Activated naive CD8-positive, alpha-beta T cell treated with anti-CD3 and anti-CD28 coated beads, Interleukin-2, amount 10 ng/mL, durations not matched to agents 7 days and 5 days (primary cell): ENCODE results near the gene GM2A. TPM values are rescaled to one million over a fixed set of nuclear protein-coding genes. Genes with fewer than 3 reads are reported as not detected.
A peak's percentile ranks its signal among the peaks of the same experiment; 100 is the strongest.

ENCODE experiments used
- ATAC-seq: fragments of 150-1000 bp; cut with Tn5 transposase; one replicate; pipeline ENCODE4 v1.10.0; 2021; ENCODE audit warnings: low read depth, moderate library complexity
- POLR2A ChIA-PET: fragments of 350-600 bp; sonication (Branson Sonifier 250); formaldehyde crosslinking; loops from one replicate; lab custom pipeline; 2021; ENCODE audit warnings: antibody characterized with exemption; lab: Charles Lee
- DNase-seq: peaks from one replicate; pipeline ENCODE4 v3.0.0; 2021
- H3K27ac Mint-ChIP-seq: one replicate; pipeline ENCODE4 v1.8.0; 2022; ENCODE audit warnings: mild to moderate bottlenecking, mixed read lengths
- H3K27me3 Mint-ChIP-seq: one replicate; pipeline ENCODE4 v1.8.0; 2022; ENCODE audit warnings: mild to moderate bottlenecking, moderate library complexity, mixed read lengths
- H3K36me3 Mint-ChIP-seq: one replicate; pipeline ENCODE4 v1.8.0; 2021; ENCODE audit warnings: mild to moderate bottlenecking, mixed read lengths
- H3K4me1 Mint-ChIP-seq: one replicate; pipeline ENCODE4 v1.8.0; 2021; ENCODE audit warnings: mixed read lengths
- H3K4me3 Mint-ChIP-seq: one replicate; pipeline ENCODE4 v1.8.0; 2022; ENCODE audit warnings: mild to moderate bottlenecking, moderate library complexity, mixed read lengths
- H3K9me3 Mint-ChIP-seq: one replicate; pipeline ENCODE4 v1.8.0; 2021; ENCODE audit warnings: mixed read lengths
- total RNA-seq, 2 experiments: library from RNA; stranded (reverse); gene quantifications; one replicate each; pipeline ENCODE4 v1.2.3, GENCODE V29; 2021

GM2A gene
- 10 to 100 TPM; 19.3 to 20.6 TPM for total RNA-seq

GRCh38 chr5:151252762-151253604 is at the start of gene GM2A:
Gene GM2A (plus strand): TSS chr5:151253185. CDS start chr5:151253217, 32 bp downstream.
- POLR2A ChIA-PET = interaction anchor here (0.6 to 2.7 kb wide), 18 partner anchors 18 to 552 kb away, joined by 3 to 31 read pairs (median 4); partner anchors contain the start of genes CCDC69 and RBM22
- Mint-ChIP-seq H3K27me3 (no peaks in the 10 kb centered on the region), H3K27ac (peak within 1 kb of the TSS; percentile 96), H3K4me3 (peak within 1 kb of the TSS; percentile 95), H3K4me1 (peaks cover 26% of the 10 kb centered on the region), H3K9me3 (no peaks in the 10 kb centered on the region), H3K36me3 (peaks cover 2% of the 10 kb centered on the region)
- DNase-seq = peak; percentile 95
- peak; percentile 96 for ATAC-seq

DNA sequence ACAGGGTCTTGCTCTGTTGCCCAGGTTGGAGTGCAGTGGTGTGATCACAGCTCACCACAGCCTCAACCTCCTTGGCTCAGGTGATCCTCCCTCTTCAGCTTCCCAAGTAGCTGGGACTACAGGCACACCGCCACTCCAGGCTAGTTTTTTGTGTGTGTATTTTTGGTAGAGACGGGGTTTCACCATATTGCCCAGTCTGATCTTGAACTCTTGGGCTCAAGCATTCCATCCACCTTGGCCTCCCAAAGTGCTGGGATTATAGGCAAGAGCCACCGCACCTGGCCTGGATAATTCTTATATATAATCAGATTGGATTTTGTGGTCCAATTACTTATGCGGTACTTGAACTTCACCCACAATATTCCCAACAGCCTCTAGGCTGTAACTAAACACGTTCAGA is 48.9 kb upstream of the GM2A start:
- POLR2A ChIA-PET = interaction anchor here (1.0 kb wide), 1 partner anchor 9 kb away, joined by 4 read pairs; no protein-coding TSS in a partner anchor
- no peak for ATAC-seq

GRCh38 chr5:151205411-151205810 is 47.6 kb upstream of the GM2A start:
- H3K4me3 Mint-ChIP-seq = no peak overlapping the region
- H3K4me1 Mint-ChIP-seq = peaks cover 32% of the 10 kb centered on the region
- POLR2A ChIA-PET = no interaction called here
- DNase-seq = no peak
- H3K27ac Mint-ChIP-seq = no peak overlapping the region
- no peak for ATAC-seq
- no peaks in the 10 kb centered on the region for H3K9me3 Mint-ChIP-seq
- H3K36me3 Mint-ChIP-seq = peaks cover 25% of the 10 kb centered on the region
- H3K27me3 Mint-ChIP-seq = no peaks in the 10 kb centered on the region

More for the DNA sequence above, 48.9 kb upstream of the GM2A start:
- no peaks in the 10 kb centered on the region for H3K9me3 Mint-ChIP-seq
- no peak for DNase-seq
- H3K4me3 Mint-ChIP-seq = no peak overlapping the region
- no peaks in the 10 kb centered on the region for H3K27me3 Mint-ChIP-seq
- no peak overlapping the region for H3K27ac Mint-ChIP-seq
- H3K4me1 Mint-ChIP-seq = peaks cover 26% of the 10 kb centered on the region
- H3K36me3 Mint-ChIP-seq = peaks cover 29% of the 10 kb centered on the region

DNA sequence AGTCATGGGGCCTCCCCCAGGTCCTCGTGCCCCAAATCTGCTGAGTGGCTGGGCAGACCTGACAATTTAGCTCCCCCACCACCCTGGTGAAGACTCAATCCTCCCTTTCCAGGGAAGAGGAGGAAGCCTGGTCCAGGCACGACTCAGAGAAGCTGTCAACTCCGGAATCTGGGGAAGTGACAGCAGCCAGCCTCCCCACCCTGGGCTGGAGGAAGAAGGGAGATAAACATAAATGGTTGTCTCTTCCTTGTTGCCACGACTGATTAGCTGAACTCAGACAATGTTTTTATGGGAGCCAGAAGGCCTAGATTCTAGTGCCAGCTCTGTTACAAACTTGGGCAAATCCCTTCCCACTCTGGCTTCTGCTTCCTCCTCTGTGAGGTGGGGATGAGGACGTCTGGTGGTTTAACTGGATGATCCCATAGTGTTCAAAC is 44.5 kb upstream of the GM2A start:
- POLR2A ChIA-PET = interaction anchor here (1.0 to 8.2 kb wide), 2 partner anchors 13 to 15 kb away, joined by 4 to 164 read pairs; partner anchors contain the start of gene CCDC69
- DNase-seq (no peak), ATAC-seq (no peak)
- H3K36me3 Mint-ChIP-seq = peaks cover 23% of the 10 kb centered on the region
- peak overlapping the region; percentile 82 for H3K27ac Mint-ChIP-seq
- H3K4me1 Mint-ChIP-seq = peaks cover 43% of the 10 kb centered on the region
- H3K4me3 Mint-ChIP-seq = peak overlapping the region; percentile 11
- no peaks in the 10 kb centered on the region for H3K27me3 Mint-ChIP-seq
- no peaks in the 10 kb centered on the region for H3K9me3 Mint-ChIP-seq

DNA sequence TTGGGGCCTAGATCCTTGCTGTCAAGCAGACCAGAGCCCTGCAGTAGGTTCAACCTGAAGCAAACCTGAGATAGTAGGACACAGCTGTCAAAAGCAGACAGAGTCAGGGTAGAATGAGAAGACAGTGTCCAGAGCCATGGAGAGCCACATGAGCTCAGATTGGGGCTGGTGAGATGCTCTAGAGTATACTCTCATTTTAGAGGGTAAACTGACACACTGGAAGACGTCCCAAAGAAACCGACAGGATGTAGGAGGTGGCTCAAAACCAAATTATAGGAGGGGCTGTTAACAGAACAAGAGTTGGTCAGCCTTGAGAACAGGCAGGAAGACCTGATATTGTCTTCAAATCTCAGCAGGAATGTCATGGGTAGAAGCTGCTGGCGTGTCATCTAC is 40.6 kb upstream of the GM2A start:
- H3K27ac Mint-ChIP-seq = peak overlapping the region; percentile 96
- no peaks in the 10 kb centered on the region for H3K9me3 Mint-ChIP-seq
- H3K4me3 Mint-ChIP-seq = peak overlapping the region; percentile 90
- H3K4me1 Mint-ChIP-seq = peaks cover 63% of the 10 kb centered on the region
- POLR2A ChIA-PET = interaction anchor here (0.7 to 8.2 kb wide), 8 partner anchors 8 to 114 kb away, joined by 3 to 164 read pairs (median 13); partner anchors contain the start of genes ANXA6, CCDC69 and GM2A
- peaks cover 34% of the 10 kb centered on the region for H3K36me3 Mint-ChIP-seq
- H3K27me3 Mint-ChIP-seq = no peaks in the 10 kb centered on the region
- ATAC-seq (peak; percentile 8), DNase-seq (no peak)

- peak; percentile 81 for ATAC-seq
- no peaks in the 10 kb centered on the region for H3K9me3 Mint-ChIP-seq
- peaks cover 70% of the 10 kb centered on the region for H3K4me1 Mint-ChIP-seq
- H3K27me3 Mint-ChIP-seq = no peaks in the 10 kb centered on the region
- peaks cover 38% of the 10 kb centered on the region for H3K36me3 Mint-ChIP-seq
- POLR2A ChIA-PET = interaction anchor here (0.6 to 8.2 kb wide), 20 partner anchors 8 to 557 kb away, joined by 3 to 164 read pairs (median 4); partner anchors contain the start of genes ANXA6, CCDC69, G3BP1 and GM2A
- peak; percentile 81 for DNase-seq
- peak overlapping the region; percentile 90 for H3K4me3 Mint-ChIP-seq
- H3K27ac Mint-ChIP-seq = peak overlapping the region; percentile 98
Observed at GRCh38 chr5:151213803-151214613, 39.0 kb upstream of the GM2A start.

- POLR2A ChIA-PET = interaction anchor here (0.8 to 8.2 kb wide), 18 partner anchors 7 to 556 kb away, joined by 3 to 164 read pairs (median 4); partner anchors contain the start of genes ANXA6, CCDC69, G3BP1 and GM2A
- Mint-ChIP-seq H3K36me3 (peaks cover 40% of the 10 kb centered on the region), H3K9me3 (no peaks in the 10 kb centered on the region), H3K4me1 (peaks cover 69% of the 10 kb centered on the region), H3K27me3 (no peaks in the 10 kb centered on the region), H3K27ac (peak overlapping the region; percentile 98), H3K4me3 (peak overlapping the region; percentile 90)
- ATAC-seq (peak; percentile 43), DNase-seq (peak; percentile 72)
Observed at GRCh38 chr5:151214614-151215545, 38.1 kb upstream of the GM2A start.

GRCh38 chr5:151215546-151215880 is 37.5 kb upstream of the GM2A start:
- Mint-ChIP-seq H3K4me1 (peaks cover 74% of the 10 kb centered on the region), H3K27me3 (no peaks in the 10 kb centered on the region), H3K9me3 (no peaks in the 10 kb centered on the region), H3K36me3 (peaks cover 42% of the 10 kb centered on the region), H3K4me3 (peak overlapping the region; percentile 90), H3K27ac (peak overlapping the region; percentile 98)
- DNase-seq = no peak
- ATAC-seq = no peak
- POLR2A ChIA-PET = interaction anchor here (0.8 to 8.2 kb wide), 9 partner anchors 6 to 58 kb away, joined by 3 to 164 read pairs (median 10); partner anchors contain the start of genes ANXA6, CCDC69 and GM2A

GRCh38 chr5:151216781-151217180 is 36.2 kb upstream of the GM2A start:
- H3K27me3 Mint-ChIP-seq = no peaks in the 10 kb centered on the region
- H3K36me3 Mint-ChIP-seq = peaks cover 45% of the 10 kb centered on the region
- no peaks in the 10 kb centered on the region for H3K9me3 Mint-ChIP-seq
- ATAC-seq = no peak
- no peak for DNase-seq
- H3K27ac Mint-ChIP-seq = peak overlapping the region; percentile 81
- POLR2A ChIA-PET = interaction anchor here (1.0 to 5.0 kb wide), 3 partner anchors 36 to 69 kb away, joined by 3 to 31 read pairs (median 4); partner anchors contain the start of gene GM2A
- H3K4me1 Mint-ChIP-seq = peaks cover 74% of the 10 kb centered on the region
- H3K4me3 Mint-ChIP-seq = peak overlapping the region; percentile 68

DNA sequence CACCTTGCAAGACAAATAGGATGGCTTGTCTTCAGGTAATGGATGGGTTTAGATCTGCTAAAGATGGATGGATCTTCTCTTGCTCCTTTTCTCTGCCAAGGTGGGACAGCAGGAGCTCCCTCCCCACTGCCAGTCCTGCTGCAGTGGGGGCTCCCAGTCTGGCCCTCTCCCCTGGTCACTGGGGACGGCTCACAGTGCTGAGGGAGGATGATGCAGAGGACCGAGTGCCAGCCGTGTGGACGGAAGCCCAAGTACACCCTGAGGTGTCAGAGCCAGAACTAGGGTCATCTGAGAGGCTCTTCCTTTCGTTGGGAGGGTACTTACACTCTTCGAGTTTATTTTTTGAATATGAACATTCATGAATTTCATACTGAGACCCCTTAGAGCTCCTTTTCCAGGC is 34.8 kb upstream of the GM2A start:
- Mint-ChIP-seq H3K27ac (peak overlapping the region; percentile 78), H3K9me3 (no peaks in the 10 kb centered on the region), H3K4me1 (peaks cover 76% of the 10 kb centered on the region), H3K36me3 (peaks cover 37% of the 10 kb centered on the region), H3K27me3 (no peaks in the 10 kb centered on the region), H3K4me3 (peak overlapping the region; percentile 64)
- no peak for ATAC-seq
- DNase-seq = no peak
- POLR2A ChIA-PET = no interaction called here

GRCh38 chr5:151219138-151219537 is 33.8 kb upstream of the GM2A start:
- Mint-ChIP-seq H3K4me3 (peak overlapping the region; percentile 64), H3K36me3 (peaks cover 34% of the 10 kb centered on the region), H3K27me3 (no peaks in the 10 kb centered on the region), H3K9me3 (no peaks in the 10 kb centered on the region), H3K27ac (peak overlapping the region; percentile 59), H3K4me1 (peaks cover 76% of the 10 kb centered on the region)
- ATAC-seq (no peak), DNase-seq (no peak)
- POLR2A ChIA-PET = interaction anchor here (6.0 kb wide), 1 partner anchor 7 kb away, joined by 164 read pairs; no protein-coding TSS in a partner anchor

DNA sequence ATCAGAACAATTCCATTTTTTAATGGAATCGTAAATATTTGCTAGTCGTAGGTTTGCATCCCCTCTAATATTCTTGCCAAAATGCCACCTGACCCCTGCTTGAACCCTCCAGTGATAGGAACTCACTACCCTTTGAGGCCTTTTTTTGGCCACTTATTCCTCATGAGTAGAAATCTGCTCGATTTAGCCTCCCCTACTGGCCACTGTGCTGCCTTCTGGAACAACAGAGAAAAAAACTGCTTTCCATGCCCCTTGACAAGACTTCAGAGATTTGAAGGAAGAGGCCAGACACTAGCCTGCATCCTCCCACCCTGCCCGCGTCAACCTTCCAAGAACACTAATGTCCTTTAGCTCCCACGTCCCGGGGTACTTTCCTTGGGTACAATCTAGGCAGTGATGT is 33.2 kb upstream of the GM2A start:
- Mint-ChIP-seq H3K4me1 (peaks cover 74% of the 10 kb centered on the region), H3K9me3 (no peaks in the 10 kb centered on the region), H3K4me3 (peak overlapping the region; percentile 47), H3K27me3 (no peaks in the 10 kb centered on the region), H3K27ac (peak overlapping the region; percentile 19), H3K36me3 (peaks cover 34% of the 10 kb centered on the region)
- ATAC-seq = no peak
- no peak for DNase-seq
- POLR2A ChIA-PET = interaction anchor here (6.0 kb wide), 1 partner anchor 7 kb away, joined by 164 read pairs; no protein-coding TSS in a partner anchor
